ENCODE measurements around the gene PRR30.

PRR30 gene

GRCh38 chr2:27100036-27100435 lies 39.2 kb downstream of the PRR30 start:
- Histone ChIP-seq H3K27me3 (ENCODE audit: insufficient read depth, poor library complexity, severe bottlenecking) (no peaks in the 10 kb centered on the region), H3K27ac (replicated peaks) (no peak overlapping the region), H3K4me3 (replicated peaks; ENCODE audit: insufficient read depth, low read length) (no peak overlapping the region)
- TF ChIP-seq SPI1 (IDR thresholded peaks at IDR 0.05; ENCODE audit: borderline replicate concordance, low read depth) (no peak), POLR2AphosphoS5 (IDR thresholded peaks at IDR 0.05; ENCODE audit: low read depth) (no peak), GABPA (IDR thresholded peaks at IDR 0.05; ENCODE audit: low read depth) (no peak), REST (IDR thresholded peaks at IDR 0.05; ENCODE audit: insufficient replicate concordance, low read depth) (no peak)
- no peak for DNase-seq (ENCODE audit: low read depth in 1 of 2, low spot score in 1 of 2)

GRCh38 chr2:27099334-27099955 lies 39.8 kb downstream of the PRR30 start:
- TF ChIP-seq CTCF (IDR thresholded peaks at IDR 0.05; ENCODE audit: insufficient read depth, low read length) (no peak), SPI1 (IDR thresholded peaks at IDR 0.05; ENCODE audit: borderline replicate concordance, low read depth) (no peak), POLR2AphosphoS5 (IDR thresholded peaks at IDR 0.05; ENCODE audit: low read depth) (no peak), GABPA (IDR thresholded peaks at IDR 0.05; ENCODE audit: low read depth) (no peak), REST (IDR thresholded peaks at IDR 0.05; ENCODE audit: insufficient replicate concordance, low read depth) (no peak)
- no peaks in the 10 kb centered on the region for H3K27me3 ChIP-seq (ENCODE audit: insufficient read depth, poor library complexity, severe bottlenecking)
- no peak overlapping the region for H3K4me3 ChIP-seq (replicated peaks; ENCODE audit: insufficient read depth, low read length)
- no peak overlapping the region for H3K27ac ChIP-seq (replicated peaks)
- DNase-seq (ENCODE audit: low read depth in 1 of 2, low spot score in 1 of 2): no peak

GRCh38 chr2:27097341-27097740 lies 41.9 kb downstream of the PRR30 start:
- TF ChIP-seq SPI1 (IDR thresholded peaks at IDR 0.05; ENCODE audit: borderline replicate concordance, low read depth): no peak
- no peak for TF ChIP-seq GABPA (IDR thresholded peaks at IDR 0.05; ENCODE audit: low read depth)
- no peak for TF ChIP-seq POLR2AphosphoS5 (IDR thresholded peaks at IDR 0.05; ENCODE audit: low read depth)
- TF ChIP-seq REST (IDR thresholded peaks at IDR 0.05; ENCODE audit: insufficient replicate concordance, low read depth): no peak
- no peak for TF ChIP-seq CTCF (IDR thresholded peaks at IDR 0.05; ENCODE audit: insufficient read depth, low read length)
- H3K4me3 ChIP-seq (replicated peaks; ENCODE audit: insufficient read depth, low read length): no peak overlapping the region
- H3K27ac ChIP-seq (replicated peaks): no peak overlapping the region
- H3K27me3 ChIP-seq (ENCODE audit: insufficient read depth, poor library complexity, severe bottlenecking): no peaks in the 10 kb centered on the region
- no peak for DNase-seq (ENCODE audit: low read depth in 1 of 2, low spot score in 1 of 2)

All from HL-60 (cell line).